A549 (cell line): ENCODE data around the gene GCM1.

Source experiments
- BHLHE40 ChIP-seq: IDR thresholded peaks from 2 replicates; pipeline ENCODE4 v1.6.1; 2012; ENCODE audit warnings: low read depth, low read length, inconsistent platforms
- EP300 ChIP-seq, 2 experiments: fragments of >200 bp; sonication (Bioruptor Twin); formaldehyde crosslinking; IDR thresholded peaks; 2 replicates in 1 of 2; 3 replicates in 1 of 2; pipeline ENCODE4 v1.6.1; 2016 to 2017
- JUNB ChIP-seq: fragments of >200 bp; sonication (Bioruptor Twin); formaldehyde crosslinking; IDR thresholded peaks from 2 replicates; pipeline ENCODE4 v1.6.1; 2016
- MAFK ChIP-seq: fragments of 450-650 bp; IDR thresholded peaks from 2 replicates; pipeline ENCODE4 v1.6.1; 2014; ENCODE audit not compliant: partially characterized antibody
- MYC ChIP-seq: IDR thresholded peaks from 2 replicates; pipeline ENCODE4 v1.6.1; 2012; ENCODE audit warnings: mild to moderate bottlenecking, inconsistent platforms, low read length, improper control_type of control experiment, borderline replicate concordance
- NFE2L2 ChIP-seq: fragments of 150-350 bp; conservative IDR thresholded peaks from 2 replicates; pipeline ENCODE4 v1.6.1; 2014; ENCODE audit warnings: low read length
- POLR2A ChIP-seq: IDR thresholded peaks from 2 replicates; pipeline ENCODE4 v1.6.1; 2012; ENCODE audit warnings: mild to moderate bottlenecking, low read length
- RFX5 ChIP-seq: fragments of 450-650 bp; IDR thresholded peaks from 2 replicates; pipeline ENCODE4 v1.7.1; 2014; ENCODE audit warnings: antibody characterized with exemption, mild to moderate bottlenecking, moderate library complexity
- RNF2 ChIP-seq: fragments of 200-600 bp; sonication (generic); IDR thresholded peaks from 2 replicates; pipeline ENCODE4 v1.6.1; 2016; ENCODE audit warnings: low read depth, mild to moderate bottlenecking, antibody characterized with exemption, moderate library complexity, borderline replicate concordance
- TF ChIP-seq, protein P1 (sequence below): fragments of >200 bp; sonication (Bioruptor Twin); formaldehyde crosslinking; IDR thresholded peaks from 3 replicates; pipeline ENCODE4 v1.5.1; 2016

DNA sequence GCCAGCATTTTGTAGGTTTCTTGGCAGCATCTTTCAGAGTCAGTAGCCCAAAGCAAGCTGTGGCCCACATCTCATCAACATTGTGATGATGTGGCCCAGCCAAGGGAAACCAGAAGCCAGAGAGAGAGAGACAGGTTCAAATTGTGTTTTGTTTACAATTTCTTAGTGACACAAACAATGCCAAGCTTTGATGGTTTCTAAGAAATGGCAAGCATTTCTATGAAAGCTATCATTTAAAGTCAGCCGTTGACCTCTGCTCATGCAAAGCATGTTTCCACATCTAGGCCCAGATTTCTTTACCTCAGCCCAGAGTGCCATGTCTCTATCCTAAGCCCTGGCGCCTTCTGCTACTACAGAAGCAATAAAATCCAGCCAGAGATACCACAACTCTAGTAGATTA, 32.9 kb downstream of the GCM1 start:
- TF ChIP-seq POLR2A (no peak), BHLHE40 (no peak), JUNB (no peak), RFX5 (no peak), RNF2 (no peak), MYC (no peak), NFE2L2 (no peak), EP300 (IDR thresholded peaks at IDR 0.05) (no peak), MAFK (no peak)
- TF ChIP-seq, protein P1, sequence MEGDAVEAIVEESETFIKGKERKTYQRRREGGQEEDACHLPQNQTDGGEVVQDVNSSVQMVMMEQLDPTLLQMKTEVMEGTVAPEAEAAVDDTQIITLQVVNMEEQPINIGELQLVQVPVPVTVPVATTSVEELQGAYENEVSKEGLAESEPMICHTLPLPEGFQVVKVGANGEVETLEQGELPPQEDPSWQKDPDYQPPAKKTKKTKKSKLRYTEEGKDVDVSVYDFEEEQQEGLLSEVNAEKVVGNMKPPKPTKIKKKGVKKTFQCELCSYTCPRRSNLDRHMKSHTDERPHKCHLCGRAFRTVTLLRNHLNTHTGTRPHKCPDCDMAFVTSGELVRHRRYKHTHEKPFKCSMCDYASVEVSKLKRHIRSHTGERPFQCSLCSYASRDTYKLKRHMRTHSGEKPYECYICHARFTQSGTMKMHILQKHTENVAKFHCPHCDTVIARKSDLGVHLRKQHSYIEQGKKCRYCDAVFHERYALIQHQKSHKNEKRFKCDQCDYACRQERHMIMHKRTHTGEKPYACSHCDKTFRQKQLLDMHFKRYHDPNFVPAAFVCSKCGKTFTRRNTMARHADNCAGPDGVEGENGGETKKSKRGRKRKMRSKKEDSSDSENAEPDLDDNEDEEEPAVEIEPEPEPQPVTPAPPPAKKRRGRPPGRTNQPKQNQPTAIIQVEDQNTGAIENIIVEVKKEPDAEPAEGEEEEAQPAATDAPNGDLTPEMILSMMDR, result no peak
